ENCODE results near the gene UBE2E2.

DNA sequence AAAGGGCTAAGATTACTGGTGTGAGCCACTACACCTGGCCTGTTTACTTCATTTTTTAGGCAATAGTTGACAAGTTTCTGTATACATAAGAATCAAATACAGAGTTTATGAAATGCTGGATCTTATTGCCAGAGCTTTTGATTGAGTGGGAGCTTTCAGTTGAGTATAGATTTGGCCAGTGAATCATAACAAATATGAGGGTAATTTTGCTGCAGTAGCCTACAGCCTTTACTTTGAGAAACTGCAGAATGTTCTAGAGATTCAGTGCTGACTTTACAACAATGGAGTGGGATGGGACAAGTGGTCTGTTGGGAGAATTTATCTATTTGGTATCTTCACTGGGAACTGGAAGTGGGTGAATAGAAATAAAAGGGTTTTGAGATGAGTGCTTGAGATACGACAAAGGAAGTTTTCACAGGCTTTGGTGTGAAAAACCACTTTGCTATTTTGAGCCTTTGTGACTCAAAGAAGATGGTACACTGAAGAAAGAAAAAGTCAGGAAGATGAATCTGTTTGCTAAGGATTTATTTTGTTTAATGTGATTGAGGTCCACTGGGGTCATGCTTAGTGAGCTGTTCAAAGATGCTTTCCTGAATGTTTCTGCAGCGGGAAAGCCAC is 227.8 kb downstream of the UBE2E2 start:
- TF ChIP-seq MYNN (tag by site-specific recombination; IDR thresholded peaks at IDR 0.05; ENCODE audit: borderline replicate concordance), result no peak
- TF ChIP-seq, protein P1, sequence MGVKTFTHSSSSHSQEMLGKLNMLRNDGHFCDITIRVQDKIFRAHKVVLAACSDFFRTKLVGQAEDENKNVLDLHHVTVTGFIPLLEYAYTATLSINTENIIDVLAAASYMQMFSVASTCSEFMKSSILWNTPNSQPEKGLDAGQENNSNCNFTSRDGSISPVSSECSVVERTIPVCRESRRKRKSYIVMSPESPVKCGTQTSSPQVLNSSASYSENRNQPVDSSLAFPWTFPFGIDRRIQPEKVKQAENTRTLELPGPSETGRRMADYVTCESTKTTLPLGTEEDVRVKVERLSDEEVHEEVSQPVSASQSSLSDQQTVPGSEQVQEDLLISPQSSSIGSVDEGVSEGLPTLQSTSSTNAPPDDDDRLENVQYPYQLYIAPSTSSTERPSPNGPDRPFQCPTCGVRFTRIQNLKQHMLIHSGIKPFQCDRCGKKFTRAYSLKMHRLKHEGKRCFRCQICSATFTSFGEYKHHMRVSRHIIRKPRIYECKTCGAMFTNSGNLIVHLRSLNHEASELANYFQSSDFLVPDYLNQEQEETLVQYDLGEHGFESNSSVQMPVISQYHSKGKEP (tag by site-specific recombination; IDR thresholded peaks at IDR 0.05), result no peak
- TF ChIP-seq, protein P2, sequence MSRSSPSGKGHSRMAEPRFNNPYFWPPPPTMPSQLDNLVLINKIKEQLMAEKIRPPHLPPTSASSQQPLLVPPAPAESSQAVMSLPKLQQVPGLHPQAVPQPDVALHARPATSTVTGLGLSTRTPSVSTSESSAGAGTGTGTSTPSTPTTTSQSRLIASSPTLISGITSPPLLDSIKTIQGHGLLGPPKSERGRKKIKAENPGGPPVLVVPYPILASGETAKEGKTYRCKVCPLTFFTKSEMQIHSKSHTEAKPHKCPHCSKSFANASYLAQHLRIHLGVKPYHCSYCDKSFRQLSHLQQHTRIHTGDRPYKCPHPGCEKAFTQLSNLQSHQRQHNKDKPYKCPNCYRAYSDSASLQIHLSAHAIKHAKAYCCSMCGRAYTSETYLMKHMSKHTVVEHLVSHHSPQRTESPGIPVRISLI (tag by site-specific recombination; IDR thresholded peaks at IDR 0.05), result no peak
- TF ChIP-seq ZNF274 (IDR thresholded peaks at IDR 0.05; ENCODE audit: low read length), result no peak
- TF ChIP-seq ZNF274 (tag by site-specific recombination; IDR thresholded peaks at IDR 0.05; ENCODE audit: borderline replicate concordance), result no peak
- no peak for TF ChIP-seq ZBTB7A (tag by site-specific recombination; IDR thresholded peaks at IDR 0.05; ENCODE audit: low read depth)
- TF ChIP-seq ZNF658 (tag by site-specific recombination; IDR thresholded peaks at IDR 0.05), result no peak
- TF ChIP-seq, protein P3, sequence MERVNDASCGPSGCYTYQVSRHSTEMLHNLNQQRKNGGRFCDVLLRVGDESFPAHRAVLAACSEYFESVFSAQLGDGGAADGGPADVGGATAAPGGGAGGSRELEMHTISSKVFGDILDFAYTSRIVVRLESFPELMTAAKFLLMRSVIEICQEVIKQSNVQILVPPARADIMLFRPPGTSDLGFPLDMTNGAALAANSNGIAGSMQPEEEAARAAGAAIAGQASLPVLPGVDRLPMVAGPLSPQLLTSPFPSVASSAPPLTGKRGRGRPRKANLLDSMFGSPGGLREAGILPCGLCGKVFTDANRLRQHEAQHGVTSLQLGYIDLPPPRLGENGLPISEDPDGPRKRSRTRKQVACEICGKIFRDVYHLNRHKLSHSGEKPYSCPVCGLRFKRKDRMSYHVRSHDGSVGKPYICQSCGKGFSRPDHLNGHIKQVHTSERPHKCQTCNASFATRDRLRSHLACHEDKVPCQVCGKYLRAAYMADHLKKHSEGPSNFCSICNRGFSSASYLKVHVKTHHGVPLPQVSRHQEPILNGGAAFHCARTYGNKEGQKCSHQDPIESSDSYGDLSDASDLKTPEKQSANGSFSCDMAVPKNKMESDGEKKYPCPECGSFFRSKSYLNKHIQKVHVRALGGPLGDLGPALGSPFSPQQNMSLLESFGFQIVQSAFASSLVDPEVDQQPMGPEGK (tag by site-specific recombination; IDR thresholded peaks at IDR 0.05), result no peak

Data from HEK293 (cell line).